ENCODE measurements around the gene MAD1L1.

MAD1L1 gene

DNA sequence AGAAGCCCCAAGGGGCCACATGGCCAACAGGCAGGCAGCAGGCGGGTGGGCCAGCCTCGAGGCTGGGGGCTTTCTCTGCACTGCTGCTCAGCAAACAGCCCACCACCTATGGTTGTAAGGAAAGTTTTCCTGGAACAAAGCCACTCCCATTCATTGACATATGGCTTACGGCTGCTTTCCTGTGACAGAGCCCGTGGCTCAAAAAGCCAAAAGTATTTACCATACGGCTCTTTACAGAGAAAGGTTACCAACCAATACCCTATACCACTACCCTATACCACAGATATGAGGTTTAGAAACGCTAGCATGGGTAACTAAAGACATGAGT, 152.7 kb downstream of the MAD1L1 start:
- TF ChIP-seq, protein P1, sequence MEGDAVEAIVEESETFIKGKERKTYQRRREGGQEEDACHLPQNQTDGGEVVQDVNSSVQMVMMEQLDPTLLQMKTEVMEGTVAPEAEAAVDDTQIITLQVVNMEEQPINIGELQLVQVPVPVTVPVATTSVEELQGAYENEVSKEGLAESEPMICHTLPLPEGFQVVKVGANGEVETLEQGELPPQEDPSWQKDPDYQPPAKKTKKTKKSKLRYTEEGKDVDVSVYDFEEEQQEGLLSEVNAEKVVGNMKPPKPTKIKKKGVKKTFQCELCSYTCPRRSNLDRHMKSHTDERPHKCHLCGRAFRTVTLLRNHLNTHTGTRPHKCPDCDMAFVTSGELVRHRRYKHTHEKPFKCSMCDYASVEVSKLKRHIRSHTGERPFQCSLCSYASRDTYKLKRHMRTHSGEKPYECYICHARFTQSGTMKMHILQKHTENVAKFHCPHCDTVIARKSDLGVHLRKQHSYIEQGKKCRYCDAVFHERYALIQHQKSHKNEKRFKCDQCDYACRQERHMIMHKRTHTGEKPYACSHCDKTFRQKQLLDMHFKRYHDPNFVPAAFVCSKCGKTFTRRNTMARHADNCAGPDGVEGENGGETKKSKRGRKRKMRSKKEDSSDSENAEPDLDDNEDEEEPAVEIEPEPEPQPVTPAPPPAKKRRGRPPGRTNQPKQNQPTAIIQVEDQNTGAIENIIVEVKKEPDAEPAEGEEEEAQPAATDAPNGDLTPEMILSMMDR (IDR thresholded peaks at IDR 0.05; ENCODE audit: low read depth, low read length): no peak
- in situ Hi-C loops (cut with HindIII; ENCODE audit: low sequenced_read_pairs): no loop called here
- no peak for DNase-seq (ENCODE audit: low read depth, low spot score)
- no peak overlapping the region for H3K4me3 ChIP-seq (ENCODE audit: low read depth, low read length)

DNA sequence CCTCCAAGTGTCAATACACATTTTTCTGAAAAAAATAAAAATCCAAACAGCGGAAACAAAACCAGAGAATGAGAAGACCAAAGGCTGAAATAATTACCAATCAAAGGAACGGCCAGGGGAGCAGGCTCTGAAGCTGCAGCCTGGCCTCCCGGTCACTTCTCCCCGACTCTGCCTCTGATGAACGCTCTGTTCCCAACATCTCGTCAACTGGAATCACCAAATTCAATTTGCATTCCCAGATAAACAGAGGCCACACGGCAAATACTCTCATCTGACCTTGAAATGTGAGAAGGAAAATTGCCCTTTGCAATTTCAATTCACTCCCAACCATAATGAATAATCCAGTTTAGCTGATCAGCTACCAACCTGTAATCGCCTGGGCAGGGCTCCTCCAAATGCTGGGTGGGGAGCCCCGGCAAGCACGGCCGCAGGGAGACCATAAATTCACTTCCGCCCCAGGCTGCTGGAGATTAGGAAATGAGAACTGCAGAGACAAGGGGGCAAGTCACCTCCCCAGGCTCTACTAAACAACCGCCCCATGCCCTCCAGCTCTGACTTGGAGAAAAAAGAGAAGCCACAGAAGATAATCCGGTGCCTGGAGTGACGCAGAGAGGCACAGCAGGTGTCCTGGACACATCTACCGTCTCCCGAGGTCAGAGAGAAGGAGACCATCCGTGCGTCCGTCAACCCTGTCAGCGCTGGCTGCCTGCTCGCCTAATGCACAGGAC, 153.2 kb downstream of the MAD1L1 start:
- in situ Hi-C loops (cut with HindIII; ENCODE audit: low sequenced_read_pairs): no loop called here
- H3K4me3 ChIP-seq (ENCODE audit: low read depth, low read length): no peak overlapping the region
- TF ChIP-seq, protein P1 (IDR thresholded peaks at IDR 0.05; ENCODE audit: low read depth, low read length): no peak
- peak; percentile 19 for DNase-seq (ENCODE audit: low read depth, low spot score)

DNA sequence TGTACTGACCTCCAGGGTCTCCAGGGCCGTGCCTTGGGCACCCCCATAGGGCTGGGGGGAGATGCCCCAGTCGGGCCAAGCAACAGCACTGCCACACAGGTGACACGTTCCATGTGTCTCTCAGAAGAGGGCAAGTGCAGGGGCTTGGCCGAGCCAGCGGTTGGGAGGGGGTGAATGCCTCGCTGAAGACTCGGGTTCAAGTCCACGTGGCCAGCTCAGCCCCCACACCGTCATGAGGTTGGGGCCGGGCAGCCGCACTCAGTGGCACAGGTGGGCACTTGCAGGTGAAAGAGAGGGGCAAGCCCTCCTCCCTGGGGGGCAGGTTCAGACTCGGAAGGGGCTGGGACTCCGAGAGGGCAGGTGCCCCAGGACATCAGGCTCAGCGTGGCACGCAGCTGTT, 153.8 kb downstream of the MAD1L1 start:
- in situ Hi-C loops (cut with HindIII; ENCODE audit: low sequenced_read_pairs): no loop called here
- no peak overlapping the region for H3K4me3 ChIP-seq (ENCODE audit: low read depth, low read length)
- DNase-seq (ENCODE audit: low read depth, low spot score): no peak
- TF ChIP-seq, protein P1 (IDR thresholded peaks at IDR 0.05; ENCODE audit: low read depth, low read length): no peak

DNA sequence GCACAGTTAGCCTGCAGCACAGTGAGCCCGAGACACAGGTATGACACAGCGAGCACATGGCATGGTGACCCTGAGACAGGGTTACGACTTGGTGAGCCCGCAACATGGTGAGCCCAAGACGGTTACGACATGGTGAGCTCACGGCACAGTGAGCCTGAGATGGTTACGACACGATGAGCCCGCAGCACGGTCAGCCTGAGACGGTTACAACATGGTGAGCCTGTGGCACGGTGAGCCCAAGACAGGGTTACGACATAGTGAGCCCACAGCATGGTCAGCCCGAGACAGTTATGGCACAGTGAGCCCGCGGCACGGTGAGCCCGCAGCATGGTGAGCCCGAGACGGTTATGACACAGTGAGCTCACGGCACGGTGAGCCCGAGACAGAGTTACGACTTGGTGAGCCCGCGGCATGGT, 156.1 kb downstream of the MAD1L1 start:
- H3K4me3 ChIP-seq (ENCODE audit: low read depth, low read length): no peak overlapping the region
- no peak for DNase-seq (ENCODE audit: low read depth, low spot score)
- in situ Hi-C loops (cut with HindIII; ENCODE audit: low sequenced_read_pairs): no loop called here
- TF ChIP-seq, protein P1 (IDR thresholded peaks at IDR 0.05; ENCODE audit: low read depth, low read length): no peak

DNA sequence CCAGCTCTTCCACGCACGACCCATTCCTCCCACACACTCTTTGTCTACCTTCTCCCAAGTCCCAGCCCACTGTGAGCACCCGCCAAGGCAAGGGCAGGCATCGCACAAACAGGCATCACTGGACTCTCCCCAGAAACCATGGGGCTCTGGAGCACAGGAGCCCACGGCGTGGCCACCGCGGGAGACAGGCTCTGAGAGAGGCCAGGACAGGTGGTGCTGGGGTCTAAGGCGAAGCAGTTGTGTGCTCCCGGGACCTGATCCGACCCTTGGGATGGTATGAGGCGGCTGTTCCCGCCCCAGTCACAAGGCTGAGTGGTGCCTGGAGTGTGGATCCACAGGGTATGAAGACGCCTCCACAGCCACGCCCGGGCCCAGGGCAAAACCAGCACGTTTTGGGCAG, 156.9 kb downstream of the MAD1L1 start:
- TF ChIP-seq, protein P1 (IDR thresholded peaks at IDR 0.05; ENCODE audit: low read depth, low read length): no peak
- in situ Hi-C loops (cut with HindIII; ENCODE audit: low sequenced_read_pairs): no loop called here
- no peak overlapping the region for H3K4me3 ChIP-seq (ENCODE audit: low read depth, low read length)

DNA sequence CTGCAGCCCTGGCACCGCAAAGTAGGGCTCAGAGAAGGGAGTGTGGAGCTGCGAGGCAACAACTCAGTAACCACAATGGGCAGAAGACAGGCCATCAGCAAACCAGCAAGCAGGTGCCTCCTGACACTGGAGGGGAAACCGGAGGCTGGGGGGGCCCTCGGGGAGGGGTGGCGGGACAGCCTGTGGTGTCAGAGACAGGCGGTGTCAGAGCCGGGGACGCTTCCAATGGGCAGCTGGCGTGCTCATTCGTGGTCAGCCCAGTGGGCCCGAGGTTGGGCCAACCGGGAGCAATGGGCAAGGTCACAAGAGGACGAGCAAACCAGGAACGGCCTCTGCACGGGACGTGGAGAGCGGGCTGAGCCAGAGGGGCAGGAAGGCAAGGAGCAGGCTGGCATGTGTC, 158.1 kb downstream of the MAD1L1 start:
- TF ChIP-seq, protein P1 (IDR thresholded peaks at IDR 0.05; ENCODE audit: low read depth, low read length): no peak
- no peak for DNase-seq (ENCODE audit: low read depth, low spot score)
- in situ Hi-C loops (cut with HindIII; ENCODE audit: low sequenced_read_pairs): no loop called here
- H3K4me3 ChIP-seq (ENCODE audit: low read depth, low read length): no peak overlapping the region

More for the DNA sequence above, 156.9 kb downstream of the MAD1L1 start:
- no peak for DNase-seq (ENCODE audit: low read depth, low spot score)
